GM18951 (cell line): ENCODE data around the gene TOB1.

Source experiments
- POLR2A ChIP-seq: IDR thresholded peaks from 4 replicates; pipeline ENCODE4 v1.6.1; 2011; ENCODE audit warnings: mild to moderate bottlenecking; ENCODE audit not compliant: insufficient read length, insufficient read depth; ENCODE audit errors: extremely low read depth
- in situ Hi-C: fragments of 300-500 bp; cut with MboI; formaldehyde crosslinking; loops from one replicate; pipeline ENCODE4 v1.12.0; 2022; ENCODE audit warnings: low sequenced_read_pairs, mixed read lengths, inconsistent platforms; ENCODE audit not compliant: unreplicated experiment

TOB1 gene

DNA sequence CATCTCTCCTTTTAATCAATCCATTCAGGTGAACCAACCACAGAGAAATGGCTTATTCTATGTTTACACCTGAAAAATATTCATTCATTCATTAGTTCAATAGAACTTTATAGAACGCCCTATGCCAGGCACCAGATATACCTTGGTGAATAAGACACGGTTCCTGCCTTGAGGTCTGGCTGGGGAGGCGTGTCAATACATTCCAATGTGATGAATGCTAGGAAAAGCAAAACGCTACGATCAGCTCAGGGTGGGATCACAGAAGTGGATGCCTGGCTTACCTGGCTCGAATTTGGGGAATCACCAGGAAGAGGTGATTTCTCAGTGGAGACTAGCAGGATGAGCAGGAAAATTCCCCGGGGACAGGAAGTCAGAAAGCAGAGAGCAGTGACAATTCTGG lies 48.3 kb downstream of the TOB1 start:
- no peak for TF ChIP-seq POLR2A
- in situ Hi-C loops: no loop called here

DNA sequence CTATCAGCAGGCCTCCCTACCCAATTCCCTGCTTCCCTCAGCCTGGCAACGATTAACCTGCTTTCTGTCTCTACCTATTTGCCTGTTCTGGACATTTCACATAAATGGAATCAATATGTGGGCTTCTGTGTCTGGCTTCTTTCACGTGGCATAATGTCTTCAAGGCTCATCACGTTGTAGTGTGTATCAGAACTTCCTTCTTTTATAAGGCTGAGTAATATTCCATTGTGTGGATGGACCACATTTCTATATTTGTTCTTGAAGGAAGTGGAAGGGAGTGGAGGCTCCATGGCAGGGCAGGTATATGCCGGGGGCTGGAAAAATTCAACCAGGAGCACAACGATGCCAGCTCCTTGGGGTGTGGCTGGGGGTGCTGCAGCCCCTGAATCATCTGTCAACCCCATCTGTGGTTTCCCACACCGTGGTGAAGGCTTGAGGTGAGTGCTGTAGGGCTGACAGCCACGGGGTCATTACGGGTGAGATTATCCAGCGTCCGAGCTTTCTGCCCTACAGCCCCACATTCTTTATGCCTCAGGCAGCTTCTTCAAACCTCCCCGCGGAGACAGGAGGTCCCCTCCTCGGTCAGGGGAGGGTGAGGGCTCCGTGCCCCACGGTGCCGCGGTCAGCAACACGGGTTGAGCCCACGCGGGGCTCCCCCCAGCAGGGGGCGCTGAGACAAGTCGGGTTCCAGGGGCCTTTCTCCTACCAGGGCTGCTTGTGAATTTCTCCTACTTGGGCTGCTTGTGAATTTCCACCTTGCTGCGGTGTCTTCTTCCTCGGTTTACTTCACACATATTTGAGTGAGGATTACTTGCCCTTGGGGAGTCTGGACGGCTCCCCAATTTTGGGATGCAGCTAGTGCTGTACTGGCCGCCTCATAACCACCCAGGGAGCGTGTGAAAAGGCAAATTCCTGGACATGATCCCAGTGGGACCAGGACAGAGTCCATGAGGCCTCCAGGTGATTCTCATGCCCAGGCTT lies 49.1 kb downstream of the TOB1 start:
- in situ Hi-C loops: no loop called here
- no peak for TF ChIP-seq POLR2A

DNA sequence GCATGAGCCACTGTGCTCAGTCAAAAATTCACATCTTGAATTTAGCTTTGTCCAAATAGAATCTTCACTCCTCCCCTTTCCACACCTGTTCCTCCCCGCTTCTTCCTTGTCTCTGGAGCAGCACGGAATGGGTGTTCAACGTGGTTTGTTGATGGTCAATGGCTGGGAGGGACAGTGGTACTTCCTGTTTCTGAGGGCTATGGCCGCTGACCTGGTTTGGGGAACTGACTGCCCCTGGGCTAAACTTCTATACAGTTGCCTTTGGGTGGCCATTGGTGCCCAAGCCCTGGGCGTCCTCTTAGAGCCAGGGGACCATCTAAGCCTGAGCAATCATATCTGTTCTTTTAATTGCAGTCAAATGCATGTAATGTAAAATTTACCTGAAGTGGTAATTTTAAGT lies 49.9 kb downstream of the TOB1 start:
- in situ Hi-C loops: no loop called here
- TF ChIP-seq POLR2A: no peak

DNA sequence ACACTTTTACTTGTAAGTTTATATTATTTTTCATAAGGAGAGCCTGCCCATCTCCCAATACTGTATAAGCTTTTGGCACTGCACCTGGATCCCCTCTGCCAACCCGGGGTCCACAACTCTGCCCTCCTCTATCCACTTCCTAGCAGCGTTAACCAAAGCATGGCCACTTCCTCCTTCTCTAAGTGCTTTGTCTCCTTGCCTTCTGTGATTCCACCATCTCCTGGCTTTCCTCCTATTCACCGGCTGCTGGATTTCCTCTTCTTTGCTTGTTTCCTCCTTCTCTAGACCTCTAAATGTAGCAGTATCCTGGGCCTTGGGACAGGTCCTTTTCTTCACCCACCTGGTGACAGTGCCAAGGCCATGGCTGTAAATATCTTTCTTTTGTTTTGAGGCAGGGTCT lies 50.8 kb downstream of the TOB1 start:
- no peak for TF ChIP-seq POLR2A
- in situ Hi-C loops: no loop called here

DNA sequence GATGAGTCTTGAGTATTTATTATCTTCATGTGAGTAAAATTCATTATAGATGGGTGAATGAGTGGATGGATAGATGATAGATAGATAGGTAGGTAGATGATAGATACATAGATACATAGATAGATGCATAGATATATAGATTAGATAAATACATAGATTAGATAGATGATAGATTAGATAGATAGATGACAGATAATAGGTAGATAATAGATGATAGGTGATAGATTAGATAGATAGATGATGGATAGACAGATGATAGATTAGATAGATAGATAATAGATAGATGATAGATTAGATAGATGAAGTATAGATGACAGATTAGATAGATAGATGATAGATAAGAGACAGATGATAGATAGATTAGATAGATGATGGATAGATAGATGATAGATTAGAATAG lies 52.6 kb downstream of the TOB1 start:
- no peak for TF ChIP-seq POLR2A
- in situ Hi-C loops: no loop called here
